ENCODE data around the gene AHCYL1. TPM values are rescaled to one million over a fixed set of nuclear protein-coding genes. Genes with fewer than 3 reads are reported as not detected.

Gene AHCYL1
- polyA plus RNA-seq, 1 experiment: 95.5 TPM

- no peaks in the 10 kb centered on the region for H3K27me3 ChIP-seq (ENCODE audit: control insufficient read depth, insufficient read depth, low read length)
- POLR2A ChIA-PET: no interaction called here
- no peak for DNase-seq (ENCODE audit: low read depth)
- CTCF ChIA-PET: interaction anchor here (9.7 kb wide), 1 partner anchor 8 kb away, joined by 98 read pairs; no protein-coding TSS in a partner anchor
- no peak overlapping the region for H3K4me3 ChIP-seq (ENCODE audit: low read depth, low read length)
- H3K36me3 ChIP-seq (ENCODE audit: control insufficient read depth, insufficient read depth, low read length): peaks cover 57% of the 10 kb centered on the region
- TF ChIP-seq, protein P1, sequence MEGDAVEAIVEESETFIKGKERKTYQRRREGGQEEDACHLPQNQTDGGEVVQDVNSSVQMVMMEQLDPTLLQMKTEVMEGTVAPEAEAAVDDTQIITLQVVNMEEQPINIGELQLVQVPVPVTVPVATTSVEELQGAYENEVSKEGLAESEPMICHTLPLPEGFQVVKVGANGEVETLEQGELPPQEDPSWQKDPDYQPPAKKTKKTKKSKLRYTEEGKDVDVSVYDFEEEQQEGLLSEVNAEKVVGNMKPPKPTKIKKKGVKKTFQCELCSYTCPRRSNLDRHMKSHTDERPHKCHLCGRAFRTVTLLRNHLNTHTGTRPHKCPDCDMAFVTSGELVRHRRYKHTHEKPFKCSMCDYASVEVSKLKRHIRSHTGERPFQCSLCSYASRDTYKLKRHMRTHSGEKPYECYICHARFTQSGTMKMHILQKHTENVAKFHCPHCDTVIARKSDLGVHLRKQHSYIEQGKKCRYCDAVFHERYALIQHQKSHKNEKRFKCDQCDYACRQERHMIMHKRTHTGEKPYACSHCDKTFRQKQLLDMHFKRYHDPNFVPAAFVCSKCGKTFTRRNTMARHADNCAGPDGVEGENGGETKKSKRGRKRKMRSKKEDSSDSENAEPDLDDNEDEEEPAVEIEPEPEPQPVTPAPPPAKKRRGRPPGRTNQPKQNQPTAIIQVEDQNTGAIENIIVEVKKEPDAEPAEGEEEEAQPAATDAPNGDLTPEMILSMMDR (IDR thresholded peaks at IDR 0.05; ENCODE audit: insufficient read depth, low read depth, low read length): no peak
Observed at GRCh38 chr1:110043016-110043415, 58.5 kb downstream of the AHCYL1 start.

GRCh38 chr1:110047463-110047862 lies 62.9 kb downstream of the AHCYL1 start:
- Histone ChIP-seq H3K36me3 (ENCODE audit: control insufficient read depth, insufficient read depth, low read length) (peaks cover 42% of the 10 kb centered on the region), H3K4me3 (ENCODE audit: low read depth, low read length) (no peak overlapping the region), H3K27me3 (ENCODE audit: control insufficient read depth, insufficient read depth, low read length) (no peaks in the 10 kb centered on the region)
- TF ChIP-seq, protein P1 (IDR thresholded peaks at IDR 0.05; ENCODE audit: insufficient read depth, low read depth, low read length): 0 out of 2 replicates have a peak, but pooled peaks have one; percentile 3
- ChIA-PET CTCF (interaction anchor here (0.8 to 7.6 kb wide), 6 partner anchors 9 to 126 kb away, joined by 3 to 98 read pairs (median 4); partner anchors contain the start of gene STRIP1), POLR2A (no interaction called here)
- DNase-seq (ENCODE audit: low read depth): no peak

DNA sequence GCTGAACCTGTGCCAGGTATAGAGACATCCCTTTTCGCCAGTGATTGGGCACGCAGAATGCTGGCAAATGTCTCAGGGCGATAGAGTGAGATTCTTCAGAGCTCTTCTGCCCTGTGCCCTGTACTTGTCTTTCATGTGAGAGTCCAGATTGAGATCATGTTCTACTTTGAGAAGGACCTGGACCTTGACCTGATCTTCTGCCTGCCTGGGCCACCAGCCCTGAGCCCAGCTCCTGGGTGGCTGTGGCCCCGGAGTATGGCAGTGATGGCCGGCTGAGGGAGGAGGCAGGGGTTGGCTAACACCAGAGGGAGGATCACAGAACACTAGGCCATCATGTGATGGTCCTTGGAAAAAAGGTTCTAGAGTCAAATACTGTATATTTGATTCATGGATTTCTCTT lies 63.7 kb downstream of the AHCYL1 start:
- ChIA-PET POLR2A (no interaction called here), CTCF (interaction anchor here (0.6 to 7.6 kb wide), 7 partner anchors 10 to 70 kb away, joined by 3 to 98 read pairs (median 4); partner anchors contain the start of gene STRIP1)
- no peak for DNase-seq (ENCODE audit: low read depth)
- TF ChIP-seq, protein P1 (IDR thresholded peaks at IDR 0.05; ENCODE audit: insufficient read depth, low read depth, low read length): no peak
- H3K27me3 ChIP-seq (ENCODE audit: control insufficient read depth, insufficient read depth, low read length): no peaks in the 10 kb centered on the region
- H3K4me3 ChIP-seq (ENCODE audit: low read depth, low read length): no peak overlapping the region
- peaks cover 39% of the 10 kb centered on the region for H3K36me3 ChIP-seq (ENCODE audit: control insufficient read depth, insufficient read depth, low read length)

- no peak for DNase-seq (ENCODE audit: low read depth)
- H3K36me3 ChIP-seq (ENCODE audit: control insufficient read depth, insufficient read depth, low read length): peaks cover 33% of the 10 kb centered on the region
- no peak overlapping the region for H3K4me3 ChIP-seq (ENCODE audit: low read depth, low read length)
- POLR2A ChIA-PET: interaction anchor here (0.6 kb wide), 1 partner anchor 64 kb away, joined by 7 read pairs; the partner anchor contains the start of gene AHCYL1
- TF ChIP-seq, protein P1 (IDR thresholded peaks at IDR 0.05; ENCODE audit: insufficient read depth, low read depth, low read length): no peak
- H3K27me3 ChIP-seq (ENCODE audit: control insufficient read depth, insufficient read depth, low read length): no peaks in the 10 kb centered on the region
- CTCF ChIA-PET: interaction anchor here (1.2 to 12.0 kb wide), 6 partner anchors 11 to 57 kb away, joined by 4 to 345 read pairs (median 12); partner anchors contain the start of gene STRIP1
Observed at GRCh38 chr1:110048923-110049601, 64.5 kb downstream of the AHCYL1 start.

DNA sequence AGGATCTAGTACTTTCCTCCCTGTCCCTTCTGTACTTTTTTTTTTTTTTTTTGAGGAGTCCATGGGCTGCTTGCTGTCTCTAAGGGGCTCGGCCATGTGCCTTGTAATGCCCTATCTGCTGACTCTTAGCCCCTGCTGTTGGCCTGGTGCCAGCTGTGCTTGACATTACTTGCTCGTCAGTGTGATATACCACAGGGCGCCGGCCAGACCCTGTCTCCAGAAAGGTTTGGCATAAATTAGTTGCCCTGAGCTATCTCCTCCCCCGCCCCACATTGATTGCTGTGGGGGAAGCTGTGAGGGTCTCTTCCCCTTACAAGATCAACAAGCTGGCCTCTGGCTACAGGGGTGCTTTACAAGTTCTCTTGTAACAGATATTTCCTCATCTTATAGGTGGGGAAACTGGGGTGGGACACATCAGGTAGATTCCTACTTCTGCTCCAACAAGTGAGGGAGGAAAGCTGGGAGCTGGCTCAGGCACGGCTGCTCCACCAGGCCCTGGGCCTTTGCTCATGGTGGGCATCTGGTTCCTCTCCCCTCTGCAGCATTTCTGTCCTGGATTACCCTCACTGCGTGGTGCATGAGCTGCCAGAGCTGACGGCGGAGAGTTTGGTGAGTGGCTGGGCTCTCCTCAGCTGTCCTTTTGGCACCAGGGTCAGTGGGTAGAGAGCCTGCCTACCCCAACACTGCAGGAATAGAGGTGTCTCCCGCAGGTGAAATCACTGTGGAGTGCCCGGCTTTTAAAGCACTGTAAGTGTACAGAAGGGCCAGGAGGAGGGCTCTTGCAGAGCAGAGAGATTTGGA lies 65.4 kb downstream of the AHCYL1 start:
- Histone ChIP-seq H3K4me3 (ENCODE audit: low read depth, low read length) (no peak overlapping the region), H3K36me3 (ENCODE audit: control insufficient read depth, insufficient read depth, low read length) (peaks cover 34% of the 10 kb centered on the region), H3K27me3 (ENCODE audit: control insufficient read depth, insufficient read depth, low read length) (no peaks in the 10 kb centered on the region)
- CTCF ChIA-PET: interaction anchor here (1.0 to 12.0 kb wide), 9 partner anchors 10 to 153 kb away, joined by 3 to 345 read pairs (median 16); partner anchors contain the start of gene STRIP1
- TF ChIP-seq, protein P1 (IDR thresholded peaks at IDR 0.05; ENCODE audit: insufficient read depth, low read depth, low read length): no peak
- POLR2A ChIA-PET: interaction anchor here (0.6 kb wide), 1 partner anchor 65 kb away, joined by 7 read pairs; the partner anchor contains the start of gene AHCYL1
- no peak for DNase-seq (ENCODE audit: low read depth)

Measured in BJ (cell line).